Lower leg skin (tissue), 3 donors: Measurements from ENCODE around the gene TRPM1.

Experiments
- POLR2A ChIP-seq, 2 donors: fragments of 450-650 bp; IDR thresholded peaks; one replicate each; pipeline ENCODE4 v1.6.1; 2016 to 2017; ENCODE audit warnings: antibody characterized with exemption in 2 of 2, mild to moderate bottlenecking in 1 of 2, moderate library complexity in 1 of 2
- TF ChIP-seq, protein P1 (sequence below), 3 donors: fragments of 450-650 bp; IDR thresholded peaks; one replicate each; pipeline ENCODE4 v1.5.1; 2016; ENCODE audit warnings: antibody characterized with exemption in 3 of 3, mild to moderate bottlenecking in 3 of 3, moderate library complexity in 2 of 3

DNA sequence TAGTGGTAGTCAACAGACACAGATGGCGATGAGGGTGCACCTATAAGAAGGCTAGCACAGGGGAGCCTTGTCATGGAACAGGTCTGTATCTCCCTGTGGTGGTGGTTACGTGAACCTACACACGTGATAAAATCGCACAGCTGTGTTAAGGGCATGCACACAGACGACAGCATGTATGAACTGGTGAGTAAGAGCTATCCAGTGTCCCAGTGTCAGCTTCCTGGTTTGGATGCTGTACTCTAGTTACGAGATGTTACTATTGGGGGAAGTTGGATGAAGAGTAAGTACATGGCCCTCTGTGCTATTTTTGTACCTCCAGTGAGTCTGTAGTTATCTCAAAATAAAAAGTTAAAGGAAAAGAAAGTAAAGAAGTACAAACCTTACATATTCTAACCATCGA is 148.3 kb downstream of the TRPM1 start:
- TF ChIP-seq, protein P1, sequence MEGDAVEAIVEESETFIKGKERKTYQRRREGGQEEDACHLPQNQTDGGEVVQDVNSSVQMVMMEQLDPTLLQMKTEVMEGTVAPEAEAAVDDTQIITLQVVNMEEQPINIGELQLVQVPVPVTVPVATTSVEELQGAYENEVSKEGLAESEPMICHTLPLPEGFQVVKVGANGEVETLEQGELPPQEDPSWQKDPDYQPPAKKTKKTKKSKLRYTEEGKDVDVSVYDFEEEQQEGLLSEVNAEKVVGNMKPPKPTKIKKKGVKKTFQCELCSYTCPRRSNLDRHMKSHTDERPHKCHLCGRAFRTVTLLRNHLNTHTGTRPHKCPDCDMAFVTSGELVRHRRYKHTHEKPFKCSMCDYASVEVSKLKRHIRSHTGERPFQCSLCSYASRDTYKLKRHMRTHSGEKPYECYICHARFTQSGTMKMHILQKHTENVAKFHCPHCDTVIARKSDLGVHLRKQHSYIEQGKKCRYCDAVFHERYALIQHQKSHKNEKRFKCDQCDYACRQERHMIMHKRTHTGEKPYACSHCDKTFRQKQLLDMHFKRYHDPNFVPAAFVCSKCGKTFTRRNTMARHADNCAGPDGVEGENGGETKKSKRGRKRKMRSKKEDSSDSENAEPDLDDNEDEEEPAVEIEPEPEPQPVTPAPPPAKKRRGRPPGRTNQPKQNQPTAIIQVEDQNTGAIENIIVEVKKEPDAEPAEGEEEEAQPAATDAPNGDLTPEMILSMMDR (IDR thresholded peaks at IDR 0.05), result no peak
- TF ChIP-seq POLR2A (IDR thresholded peaks at IDR 0.05), result no peak
